ENCODE measurements around the gene GPR160.

Gene GPR160

DNA sequence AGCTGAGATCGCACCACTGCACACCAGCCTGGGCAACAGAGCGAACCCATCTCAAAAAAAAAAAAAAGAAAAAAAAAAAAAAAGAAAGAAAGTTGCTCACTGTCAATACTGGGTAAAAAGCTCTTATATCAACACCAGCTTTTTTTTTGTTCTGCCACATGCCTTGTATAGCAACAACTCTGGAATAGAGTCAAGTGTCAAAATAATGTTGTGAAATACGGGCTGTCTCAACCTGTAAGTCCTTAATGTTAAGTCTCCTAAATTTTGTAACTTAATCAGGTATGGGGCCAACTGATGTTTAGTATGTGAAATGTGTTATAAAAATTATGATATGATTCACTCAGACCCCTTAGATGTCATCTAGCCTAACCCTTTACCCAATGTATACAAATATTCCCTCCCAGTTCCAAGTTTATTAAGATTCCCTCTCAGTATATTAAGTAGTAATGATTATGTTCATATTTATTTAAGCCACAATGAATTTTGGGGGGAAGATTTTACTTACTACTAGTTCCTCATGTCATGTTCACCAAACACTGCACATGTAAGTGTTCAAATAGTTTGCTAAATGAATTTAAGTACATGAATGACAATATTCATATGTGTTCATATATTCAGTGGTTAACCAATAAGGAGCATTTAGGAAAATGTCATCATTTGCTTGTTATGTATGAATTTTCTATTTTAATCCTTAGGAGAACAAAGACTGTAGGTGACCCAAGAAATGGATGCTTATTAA is 52.2 kb downstream of the GPR160 start:
- peaks cover 13 to 14% of the 10 kb centered on the region in 2 donors for H3K36me3 ChIP-seq (ENCODE audit: control insufficient read depth in 2 of 2, insufficient read depth in 2 of 2, low read length in 2 of 2)
- no peaks in the 10 kb centered on the region for H3K9me3 ChIP-seq (ENCODE audit: control insufficient read depth in 2 of 2, low read length in 2 of 2)
- no peak overlapping the region for H3K27ac ChIP-seq (ENCODE audit: low read length)
- H3K4me1 ChIP-seq (ENCODE audit: control insufficient read depth, insufficient read depth, low read length): no peaks in the 10 kb centered on the region
- no peak overlapping the region for H3K4me3 ChIP-seq (ENCODE audit: low read length in 2 of 2)
- no peaks in the 10 kb centered on the region for H3K27me3 ChIP-seq (ENCODE audit: control insufficient read depth in 1 of 2, insufficient read depth in 2 of 2, low read length in 2 of 2)
- no peak overlapping the region for H3K9ac ChIP-seq (ENCODE audit: low read length in 2 of 2)

DNA sequence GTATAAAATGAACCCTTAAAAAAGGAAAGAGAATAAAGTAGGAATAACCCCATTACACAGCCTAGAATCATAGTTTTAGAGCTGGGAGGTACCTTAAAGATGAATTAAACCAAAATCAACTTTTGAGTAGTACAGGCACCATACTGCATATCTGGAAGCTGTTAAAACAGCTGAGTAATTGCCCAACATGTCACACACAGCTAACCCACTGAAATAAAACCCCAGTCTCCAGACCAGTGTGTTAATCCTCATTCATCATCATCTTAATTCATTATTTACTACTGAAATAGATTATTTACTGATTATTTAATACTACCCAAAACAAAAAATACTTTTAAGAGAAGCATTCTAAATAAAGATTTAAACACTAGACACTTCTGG is 52.8 kb downstream of the GPR160 start:
- H3K9ac ChIP-seq (ENCODE audit: low read length in 2 of 2): no peak overlapping the region
- no peaks in the 10 kb centered on the region for H3K4me1 ChIP-seq (ENCODE audit: control insufficient read depth, insufficient read depth, low read length)
- peaks cover 11 to 13% of the 10 kb centered on the region in 2 donors for H3K36me3 ChIP-seq (ENCODE audit: control insufficient read depth in 2 of 2, insufficient read depth in 2 of 2, low read length in 2 of 2)
- no peak overlapping the region for H3K27ac ChIP-seq (ENCODE audit: low read length)
- no peaks in the 10 kb centered on the region for H3K9me3 ChIP-seq (ENCODE audit: control insufficient read depth in 2 of 2, low read length in 2 of 2)
- no peaks in the 10 kb centered on the region for H3K27me3 ChIP-seq (ENCODE audit: control insufficient read depth in 1 of 2, insufficient read depth in 2 of 2, low read length in 2 of 2)
- H3K4me3 ChIP-seq (ENCODE audit: low read length in 2 of 2): no peak overlapping the region

DNA sequence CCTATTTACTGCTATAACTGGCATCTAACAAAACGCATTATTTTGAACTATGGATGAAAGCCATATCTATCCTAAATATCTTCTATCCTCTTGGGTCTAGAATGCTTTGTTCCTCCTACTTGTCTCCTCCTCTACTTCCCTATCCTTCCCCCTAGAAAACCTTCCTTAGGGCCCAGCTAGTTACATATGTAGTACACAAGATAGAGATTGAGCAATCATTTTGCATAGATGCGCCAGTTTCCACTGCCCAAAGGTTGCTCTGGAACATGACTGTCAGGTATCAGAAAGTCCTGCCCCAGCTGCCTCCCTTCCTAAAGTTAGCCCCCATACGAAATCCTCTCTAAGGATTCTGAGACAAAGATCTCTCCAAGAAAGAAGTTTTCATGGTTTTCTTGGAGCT is 55.1 kb downstream of the GPR160 start:
- Histone ChIP-seq H3K9ac (ENCODE audit: low read length in 2 of 2) (no peak overlapping the region), H3K27ac (ENCODE audit: low read length) (no peak overlapping the region), H3K4me1 (ENCODE audit: control insufficient read depth, insufficient read depth, low read length) (no peaks in the 10 kb centered on the region), H3K36me3 (ENCODE audit: control insufficient read depth in 2 of 2, insufficient read depth in 2 of 2, low read length in 2 of 2) (peaks cover 17 to 18% of the 10 kb centered on the region in 2 donors), H3K27me3 (ENCODE audit: control insufficient read depth in 1 of 2, insufficient read depth in 2 of 2, low read length in 2 of 2) (no peaks in the 10 kb centered on the region), H3K9me3 (ENCODE audit: control insufficient read depth in 2 of 2, low read length in 2 of 2) (no peaks in the 10 kb centered on the region), H3K4me3 (ENCODE audit: low read length in 2 of 2) (no peak overlapping the region)

DNA sequence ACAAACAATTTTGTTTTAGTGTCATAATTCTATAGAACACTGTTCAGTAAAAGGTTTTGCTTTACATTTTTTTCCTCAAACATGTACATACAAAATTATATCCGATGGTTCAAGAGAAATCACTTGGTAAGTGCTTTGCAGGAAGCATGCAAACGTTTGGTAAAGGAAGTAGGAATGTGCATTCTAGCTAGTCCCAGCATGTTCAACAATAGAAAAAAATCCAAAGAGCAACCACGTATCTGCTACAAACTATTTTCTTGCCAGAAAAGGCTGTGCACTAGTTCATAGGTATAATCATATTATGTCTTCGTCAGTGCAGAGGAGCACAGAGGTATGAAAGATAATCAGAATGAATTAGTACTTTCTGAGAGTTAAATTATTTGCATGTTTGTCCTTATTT is 58.0 kb downstream of the GPR160 start:
- Histone ChIP-seq H3K27me3 (ENCODE audit: control insufficient read depth in 1 of 2, insufficient read depth in 2 of 2, low read length in 2 of 2) (no peaks in the 10 kb centered on the region), H3K36me3 (ENCODE audit: control insufficient read depth in 2 of 2, insufficient read depth in 2 of 2, low read length in 2 of 2) (peaks cover 22 to 39% of the 10 kb centered on the region in 2 donors), H3K9ac (ENCODE audit: low read length in 2 of 2) (no peak overlapping the region), H3K9me3 (ENCODE audit: control insufficient read depth in 2 of 2, low read length in 2 of 2) (no peaks in the 10 kb centered on the region), H3K4me3 (ENCODE audit: low read length in 2 of 2) (no peak overlapping the region), H3K4me1 (ENCODE audit: control insufficient read depth, insufficient read depth, low read length) (no peaks in the 10 kb centered on the region), H3K27ac (ENCODE audit: low read length) (no peak overlapping the region)

GRCh38 chr3:170096342-170096741 is 58.5 kb downstream of the GPR160 start:
- H3K9me3 ChIP-seq (ENCODE audit: control insufficient read depth in 2 of 2, low read length in 2 of 2): no peaks in the 10 kb centered on the region
- peaks cover 22 to 39% of the 10 kb centered on the region in 2 donors for H3K36me3 ChIP-seq (ENCODE audit: control insufficient read depth in 2 of 2, insufficient read depth in 2 of 2, low read length in 2 of 2)
- H3K4me3 ChIP-seq (ENCODE audit: low read length in 2 of 2): no peak overlapping the region
- no peak overlapping the region for H3K27ac ChIP-seq (ENCODE audit: low read length)
- H3K27me3 ChIP-seq (ENCODE audit: control insufficient read depth in 1 of 2, insufficient read depth in 2 of 2, low read length in 2 of 2): no peaks in the 10 kb centered on the region
- no peaks in the 10 kb centered on the region for H3K4me1 ChIP-seq (ENCODE audit: control insufficient read depth, insufficient read depth, low read length)
- no peak overlapping the region for H3K9ac ChIP-seq (ENCODE audit: low read length in 2 of 2)

DNA sequence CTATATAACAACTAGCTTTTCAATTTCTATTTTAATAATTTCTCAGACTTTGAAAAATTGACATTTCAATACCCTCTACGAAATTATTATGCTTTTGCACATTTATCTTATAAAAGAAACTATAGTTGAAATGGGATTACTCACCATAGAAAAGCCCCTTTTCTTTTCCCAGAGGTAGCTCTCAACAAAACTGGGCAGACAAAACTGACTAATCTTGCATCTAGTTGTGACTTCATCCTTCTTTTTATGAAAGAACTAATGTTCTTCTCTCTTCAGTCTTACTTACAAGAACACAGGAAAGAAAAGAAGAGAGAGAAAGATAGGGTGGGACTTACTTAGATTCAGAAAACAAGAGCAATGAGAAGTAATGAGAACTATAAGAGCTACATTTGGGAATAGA is 61.0 kb downstream of the GPR160 start:
- no peak overlapping the region for H3K4me3 ChIP-seq (ENCODE audit: low read length in 2 of 2)
- H3K9ac ChIP-seq (ENCODE audit: low read length in 2 of 2): no peak overlapping the region
- no peaks in the 10 kb centered on the region for H3K9me3 ChIP-seq (ENCODE audit: control insufficient read depth in 2 of 2, low read length in 2 of 2)
- H3K4me1 ChIP-seq (ENCODE audit: control insufficient read depth, insufficient read depth, low read length): no peaks in the 10 kb centered on the region
- peaks cover 20 to 50% of the 10 kb centered on the region in 2 donors for H3K36me3 ChIP-seq (ENCODE audit: control insufficient read depth in 2 of 2, insufficient read depth in 2 of 2, low read length in 2 of 2)
- no peak overlapping the region for H3K27ac ChIP-seq (ENCODE audit: low read length)
- H3K27me3 ChIP-seq (ENCODE audit: control insufficient read depth in 1 of 2, insufficient read depth in 2 of 2, low read length in 2 of 2): no peaks in the 10 kb centered on the region

GRCh38 chr3:170100944-170101343 is 63.1 kb downstream of the GPR160 start:
- H3K9ac ChIP-seq (ENCODE audit: low read length in 2 of 2): no peak overlapping the region
- no peaks in the 10 kb centered on the region for H3K4me1 ChIP-seq (ENCODE audit: control insufficient read depth, insufficient read depth, low read length)
- H3K9me3 ChIP-seq (ENCODE audit: control insufficient read depth in 2 of 2, low read length in 2 of 2): no peaks in the 10 kb centered on the region
- no peaks in the 10 kb centered on the region for H3K27me3 ChIP-seq (ENCODE audit: control insufficient read depth in 1 of 2, insufficient read depth in 2 of 2, low read length in 2 of 2)
- no peak overlapping the region for H3K4me3 ChIP-seq (ENCODE audit: low read length in 2 of 2)
- peaks cover 15 to 47% of the 10 kb centered on the region in 2 donors for H3K36me3 ChIP-seq (ENCODE audit: control insufficient read depth in 2 of 2, insufficient read depth in 2 of 2, low read length in 2 of 2)
- H3K27ac ChIP-seq (ENCODE audit: low read length): no peak overlapping the region

- H3K4me1 ChIP-seq (ENCODE audit: control insufficient read depth, insufficient read depth, low read length): no peaks in the 10 kb centered on the region
- H3K4me3 ChIP-seq (ENCODE audit: low read length in 2 of 2): no peak overlapping the region
- no peak overlapping the region for H3K9ac ChIP-seq (ENCODE audit: low read length in 2 of 2)
- H3K27ac ChIP-seq (ENCODE audit: low read length): no peak overlapping the region
- H3K27me3 ChIP-seq (ENCODE audit: control insufficient read depth in 1 of 2, insufficient read depth in 2 of 2, low read length in 2 of 2): no peaks in the 10 kb centered on the region
- no peaks in the 10 kb centered on the region for H3K9me3 ChIP-seq (ENCODE audit: control insufficient read depth in 2 of 2, low read length in 2 of 2)
- H3K36me3 ChIP-seq (ENCODE audit: control insufficient read depth in 2 of 2, insufficient read depth in 2 of 2, low read length in 2 of 2): peaks cover 13 to 37% of the 10 kb centered on the region in 2 donors
Measured at GRCh38 chr3:170102431-170102830, 64.6 kb downstream of the GPR160 start.

GRCh38 chr3:170107941-170108340 is 70.1 kb downstream of the GPR160 start:
- Histone ChIP-seq H3K27me3 (ENCODE audit: control insufficient read depth in 1 of 2, insufficient read depth in 2 of 2, low read length in 2 of 2) (no peaks in the 10 kb centered on the region), H3K9ac (ENCODE audit: low read length in 2 of 2) (no peak overlapping the region), H3K36me3 (ENCODE audit: control insufficient read depth in 2 of 2, insufficient read depth in 2 of 2, low read length in 2 of 2) (peaks cover 3 to 11% of the 10 kb centered on the region in 2 donors), H3K4me3 (ENCODE audit: low read length in 2 of 2) (no peak overlapping the region), H3K27ac (ENCODE audit: low read length) (no peak overlapping the region), H3K4me1 (ENCODE audit: control insufficient read depth, insufficient read depth, low read length) (no peaks in the 10 kb centered on the region), H3K9me3 (ENCODE audit: control insufficient read depth in 2 of 2, low read length in 2 of 2) (no peaks in the 10 kb centered on the region)

DNA sequence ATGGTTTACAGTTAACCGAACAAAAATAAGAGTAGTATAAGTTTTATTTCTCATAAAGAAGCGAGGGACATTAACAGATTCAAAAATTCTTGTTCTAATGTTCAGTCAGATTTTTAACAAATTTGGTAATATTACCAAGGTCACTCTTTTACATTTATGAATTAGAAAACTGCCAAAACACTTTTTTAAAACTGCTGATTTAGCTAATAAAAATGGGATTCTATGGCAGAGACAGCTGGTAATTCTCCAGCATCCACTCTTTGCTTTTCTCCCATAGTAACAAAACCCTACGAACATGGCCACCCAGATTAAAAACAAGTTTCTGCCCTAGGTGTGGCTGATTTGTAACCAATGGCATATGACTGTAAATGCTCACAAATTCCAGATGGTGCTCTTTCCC is 71.2 kb downstream of the GPR160 start:
- Histone ChIP-seq H3K4me1 (ENCODE audit: control insufficient read depth, insufficient read depth, low read length) (no peaks in the 10 kb centered on the region), H3K27ac (ENCODE audit: low read length) (no peak overlapping the region), H3K36me3 (ENCODE audit: control insufficient read depth in 2 of 2, insufficient read depth in 2 of 2, low read length in 2 of 2) (peaks cover 3 to 16% of the 10 kb centered on the region in 2 donors), H3K4me3 (ENCODE audit: low read length in 2 of 2) (no peak overlapping the region), H3K9ac (ENCODE audit: low read length in 2 of 2) (no peak overlapping the region), H3K9me3 (ENCODE audit: control insufficient read depth in 2 of 2, low read length in 2 of 2) (no peaks in the 10 kb centered on the region), H3K27me3 (ENCODE audit: control insufficient read depth in 1 of 2, insufficient read depth in 2 of 2, low read length in 2 of 2) (no peaks in the 10 kb centered on the region)

- H3K4me3 ChIP-seq (ENCODE audit: low read length in 2 of 2): no peak overlapping the region
- no peaks in the 10 kb centered on the region for H3K4me1 ChIP-seq (ENCODE audit: control insufficient read depth, insufficient read depth, low read length)
- H3K27ac ChIP-seq (ENCODE audit: low read length): no peak overlapping the region
- no peak overlapping the region for H3K9ac ChIP-seq (ENCODE audit: low read length in 2 of 2)
- H3K27me3 ChIP-seq (ENCODE audit: control insufficient read depth in 1 of 2, insufficient read depth in 2 of 2, low read length in 2 of 2): no peaks in the 10 kb centered on the region
- peaks cover 3 to 16% of the 10 kb centered on the region in 2 donors for H3K36me3 ChIP-seq (ENCODE audit: control insufficient read depth in 2 of 2, insufficient read depth in 2 of 2, low read length in 2 of 2)
- H3K9me3 ChIP-seq (ENCODE audit: control insufficient read depth in 2 of 2, low read length in 2 of 2): no peaks in the 10 kb centered on the region
Measured at GRCh38 chr3:170109579-170110293, 71.9 kb downstream of the GPR160 start.

All from stomach smooth muscle (tissue), 2 donors.